Tibial artery (tissue), 4 donors: Measurements from ENCODE around the gene SH3RF1.

ENCODE experiments used
- DNase-seq, 2 donors: peaks; one replicate each; pipeline ENCODE4 v3.0.0-alpha.2; 2019
- H3K27ac ChIP-seq, 2 donors: fragments of 200-600 bp; sonication (generic) in 1 of 2; 1 replicate in 1 of 2; 2 replicates in 1 of 2; pipeline ENCODE4 v1.5.1; 2018 to 2019; ENCODE audit warnings: mild to moderate bottlenecking in 1 of 2
- H3K27me3 ChIP-seq, 2 donors: fragments of 200-600 bp; sonication (generic) in 1 of 2; one replicate each; pipeline versions ENCODE4 v1.5.1 to v1.6.0; 2016 to 2019
- H3K36me3 ChIP-seq, 3 donors: fragments of 200-600 bp; sonication (generic) in 2 of 3; one replicate each; pipeline ENCODE4 v1.5.1; 2016 to 2019; ENCODE audit warnings: mild to moderate bottlenecking in 2 of 3
- H3K4me1 ChIP-seq, 4 donors: fragments of 200-600 bp; sonication (generic) in 2 of 4; 1 replicate in 3 of 4; 2 replicates in 1 of 4; pipeline ENCODE4 v1.5.1; 2016 to 2019
- H3K4me3 ChIP-seq, 2 donors: fragments of 200-600 bp; sonication (generic) in 1 of 2; 1 replicate in 1 of 2; 2 replicates in 1 of 2; pipeline ENCODE4 v1.5.1; 2018 to 2019; ENCODE audit warnings: mild to moderate bottlenecking in 2 of 2
- H3K9me3 ChIP-seq, 3 donors: fragments of 200-600 bp; sonication (generic) in 1 of 3; one replicate each; pipeline ENCODE4 v1.5.1; 2016 to 2019
- CTCF ChIP-seq, 2 experiments: fragments of 200-600 bp in 1 of 2; fragments of 450-650 bp in 1 of 2; IDR thresholded peaks; one replicate each; pipeline ENCODE4 v1.5.1; 2017 to 2019; ENCODE audit warnings: antibody characterized with exemption in 2 of 2, mild to moderate bottlenecking in 1 of 2, moderate library complexity in 1 of 2
- intact Hi-C: fragments of 100-400 bp; cut with DNase I; formaldehyde crosslinking; loops from one replicate; pipeline ENCODE4 v1.15.0; 2023; ENCODE audit warnings: low total_unique reads

SH3RF1 gene

DNA sequence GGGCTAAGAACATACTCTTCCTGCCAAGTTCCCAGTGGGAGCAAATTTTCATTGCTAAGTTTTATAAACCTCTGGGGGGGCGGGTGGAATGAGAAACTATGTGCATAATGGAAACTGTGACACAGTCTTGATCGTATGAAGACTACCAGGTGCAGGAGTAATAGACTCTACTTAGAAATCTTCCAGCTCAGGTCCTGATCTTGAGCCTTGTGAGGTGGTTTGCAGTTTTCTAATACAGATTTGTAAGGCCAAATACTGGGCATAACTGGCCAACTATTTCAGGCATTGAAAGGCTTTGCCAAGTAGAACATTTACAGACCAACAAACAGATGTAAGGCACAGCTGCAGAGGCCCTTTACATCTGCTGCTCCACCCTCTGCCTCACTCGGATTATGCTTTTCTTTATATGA, 171.0 kb downstream of the SH3RF1 start:
- H3K27ac ChIP-seq: peak overlapping the region; percentile 19 to 60
- intact Hi-C loops: no loop called here
- no peaks in the 10 kb centered on the region for H3K9me3 ChIP-seq
- H3K27me3 ChIP-seq: no peaks in the 10 kb centered on the region
- no peak for DNase-seq
- peaks cover 0 to 58% (median 33%) of the 10 kb centered on the region in 4 donors for H3K4me1 ChIP-seq
- peaks cover 2 to 14% (median 5%) of the 10 kb centered on the region in 3 donors for H3K36me3 ChIP-seq
- TF ChIP-seq CTCF (IDR thresholded peaks at IDR 0.05): no peak
- H3K4me3 ChIP-seq: no peak overlapping the region

DNA sequence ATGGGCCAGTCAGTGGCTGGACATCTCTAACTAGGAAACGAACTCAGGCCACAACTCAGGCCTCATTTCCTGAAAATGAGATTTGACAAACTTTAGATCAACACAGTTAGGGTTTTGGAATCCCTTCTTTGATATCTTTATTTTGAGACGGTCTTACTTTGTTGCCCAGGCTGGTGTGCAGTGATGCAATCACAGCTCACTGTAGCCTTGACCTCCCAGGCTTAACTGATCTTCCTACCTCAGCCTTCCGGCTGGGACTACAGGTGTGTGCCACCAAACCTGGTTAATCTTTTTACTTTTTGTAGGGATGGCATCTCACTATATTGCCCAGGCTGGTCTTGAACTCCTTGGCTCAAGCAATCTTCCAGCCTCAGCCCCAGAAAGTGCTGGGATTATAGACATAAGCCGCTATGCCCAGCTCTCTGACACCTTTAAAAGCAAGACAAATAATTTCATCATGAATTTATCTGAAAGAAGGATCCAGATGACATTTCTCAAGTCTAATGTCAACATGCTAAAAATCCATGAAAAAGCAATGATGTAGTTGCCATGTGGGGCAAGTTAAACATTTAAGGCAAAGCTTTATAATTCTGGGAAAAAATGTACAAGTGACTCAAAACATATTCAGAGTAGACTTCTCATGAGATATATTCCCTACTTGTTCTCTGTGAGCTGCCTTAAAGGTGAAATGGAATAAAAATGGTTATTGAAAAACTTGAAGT, 171.6 kb downstream of the SH3RF1 start:
- intact Hi-C loops: no loop called here
- Histone ChIP-seq H3K4me3 (no peak overlapping the region), H3K4me1 (peaks cover 0 to 52% (median 30%) of the 10 kb centered on the region in 4 donors), H3K27ac (peak overlapping the region; percentile 54 to 60), H3K27me3 (no peaks in the 10 kb centered on the region), H3K36me3 (peaks cover 2 to 14% (median 6%) of the 10 kb centered on the region in 3 donors), H3K9me3 (no peaks in the 10 kb centered on the region)
- DNase-seq: no peak
- TF ChIP-seq CTCF (IDR thresholded peaks at IDR 0.05): no peak

GRCh38 chr4:169098532-169098931, 172.2 kb downstream of the SH3RF1 start:
- H3K4me3 ChIP-seq: no peak overlapping the region
- H3K9me3 ChIP-seq: no peaks in the 10 kb centered on the region
- TF ChIP-seq CTCF (IDR thresholded peaks at IDR 0.05): no peak
- peaks cover 0 to 47% (median 28%) of the 10 kb centered on the region in 4 donors for H3K4me1 ChIP-seq
- H3K27me3 ChIP-seq: no peaks in the 10 kb centered on the region
- peak overlapping the region; percentile 54 to 60 for H3K27ac ChIP-seq
- peaks cover 2 to 14% (median 6%) of the 10 kb centered on the region in 3 donors for H3K36me3 ChIP-seq
- no peak for DNase-seq
- intact Hi-C loops: no loop called here

DNA sequence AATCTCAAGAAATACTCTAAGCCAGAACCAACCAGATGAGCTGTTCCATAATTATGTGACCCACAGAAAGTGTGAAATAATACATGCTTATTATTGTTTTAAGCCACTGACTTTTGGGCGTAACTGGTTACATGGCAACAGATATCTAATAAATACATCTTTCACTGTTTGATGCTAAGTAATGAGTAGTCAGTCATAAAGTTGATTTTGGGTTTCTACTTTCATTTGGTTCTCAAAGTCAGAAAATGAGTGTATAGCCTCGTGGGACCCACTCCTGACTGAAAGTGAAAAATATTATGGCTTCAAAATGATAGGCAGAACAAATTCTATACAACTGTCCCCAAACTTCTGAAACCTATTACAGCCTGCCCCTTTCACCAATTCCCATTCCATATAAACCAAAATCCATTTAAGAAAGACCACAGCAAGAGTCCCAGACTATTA, 172.7 kb downstream of the SH3RF1 start:
- H3K27me3 ChIP-seq: no peaks in the 10 kb centered on the region
- no peak overlapping the region for H3K4me3 ChIP-seq
- TF ChIP-seq CTCF (IDR thresholded peaks at IDR 0.05): no peak
- H3K4me1 ChIP-seq: peaks cover 0 to 51% (median 28%) of the 10 kb centered on the region in 4 donors
- peaks cover 2 to 14% (median 6%) of the 10 kb centered on the region in 3 donors for H3K36me3 ChIP-seq
- intact Hi-C loops: no loop called here
- H3K9me3 ChIP-seq: no peaks in the 10 kb centered on the region
- peak overlapping the region; percentile 54 to 60 for H3K27ac ChIP-seq
- DNase-seq: no peak

- no peak for TF ChIP-seq CTCF (IDR thresholded peaks at IDR 0.05)
- no peaks in the 10 kb centered on the region for H3K9me3 ChIP-seq
- H3K27ac ChIP-seq: no peak overlapping the region
- intact Hi-C loops: no loop called here
- peaks cover 2 to 14% (median 6%) of the 10 kb centered on the region in 3 donors for H3K36me3 ChIP-seq
- no peaks in the 10 kb centered on the region for H3K27me3 ChIP-seq
- H3K4me3 ChIP-seq: no peak overlapping the region
- peaks cover 0 to 47% (median 21%) of the 10 kb centered on the region in 4 donors for H3K4me1 ChIP-seq
- DNase-seq: no peak
These were observed 174.5 kb downstream of the SH3RF1 start for GRCh38 chr4:169096221-169096620.
